Natural killer cell (primary cell): Measurements from ENCODE around the gene SLC9A5. TPM values are rescaled to one million over a fixed set of nuclear protein-coding genes. Genes with fewer than 3 reads are reported as not detected.
A peak's percentile ranks its signal among the peaks of the same experiment; 100 is the strongest.

Experiments used
- ATAC-seq, 3 donors: fragments of 150-1000 bp in 2 of 3; fragments of 200-7000 bp in 1 of 3; cut with Tn5 transposase; 1 replicate in 1 of 3; 2 replicates in 2 of 3; pipeline ENCODE4 v1.10.0; 2021; ENCODE audit warnings: mild to moderate bottlenecking in 2 of 3, moderate library complexity in 2 of 3
- DNase-seq, 2 donors: peaks; one replicate each; pipeline versions ENCODE4 v3.0.0 to v3.0.0-alpha.2; 2013 to 2021; ENCODE audit warnings: mixed read lengths in 1 of 2
- H3K27ac ChIP-seq: one replicate; pipeline ENCODE4 v1.5.1; 2013; ENCODE audit warnings: mild to moderate bottlenecking, low read length
- H3K27me3 ChIP-seq: one replicate; pipeline ENCODE4 v1.6.1; 2013; ENCODE audit warnings: low read length; ENCODE audit not compliant: control insufficient read depth, insufficient read depth
- H3K36me3 ChIP-seq: one replicate; pipeline ENCODE4 v1.6.1; 2013; ENCODE audit warnings: low read length; ENCODE audit not compliant: control insufficient read depth, insufficient read depth
- H3K4me1 ChIP-seq: one replicate; pipeline ENCODE4 v1.6.1; 2013; ENCODE audit warnings: low read length; ENCODE audit not compliant: control insufficient read depth, insufficient read depth
- H3K4me3 ChIP-seq: one replicate; pipeline ENCODE4 v1.5.1; 2013; ENCODE audit warnings: low read length
- H3K9me3 ChIP-seq: one replicate; pipeline ENCODE4 v1.6.1; 2013; ENCODE audit warnings: low read length; ENCODE audit not compliant: control insufficient read depth, insufficient read depth
- H3K27ac Mint-ChIP-seq, 2 donors: one replicate each; pipeline ENCODE4 v1.8.0; 2022; ENCODE audit warnings: mild to moderate bottlenecking in 2 of 2, mixed read lengths in 2 of 2, moderate library complexity in 1 of 2
- H3K27me3 Mint-ChIP-seq, 2 donors: one replicate each; pipeline ENCODE4 v1.8.0; 2022; ENCODE audit warnings: low read depth in 2 of 2, mixed read lengths in 2 of 2
- H3K36me3 Mint-ChIP-seq: one replicate; pipeline ENCODE4 v1.8.0; 2022; ENCODE audit warnings: mixed read lengths
- H3K4me1 Mint-ChIP-seq, 2 donors: one replicate each; pipeline ENCODE4 v1.8.0; 2022; ENCODE audit warnings: mixed read lengths in 2 of 2
- H3K4me3 Mint-ChIP-seq: one replicate; pipeline ENCODE4 v1.8.0; 2022; ENCODE audit warnings: mild to moderate bottlenecking, moderate library complexity, mixed read lengths
- H3K9me3 Mint-ChIP-seq, 2 donors: one replicate each; pipeline ENCODE4 v1.8.0; 2022; ENCODE audit warnings: mixed read lengths in 2 of 2
- CTCF ChIP-seq: fragments of 200-600 bp; IDR thresholded peaks from one replicate; pipeline ENCODE4 v1.8.0; 2022; ENCODE audit warnings: antibody characterized with exemption
- WGBS: methylation state at CpG from one replicate; pipeline ENCODE4 v1.1.7; 2013; ENCODE audit warnings: missing lambda C conversion rate; ENCODE audit not compliant: insufficient coverage; 5-methylcytosine and 5-hydroxymethylcytosine counted together
- intact Hi-C: fragments of 100-400 bp; cut with micrococcal nuclease; formaldehyde crosslinking; loops from one replicate; pipeline ENCODE4 v1.14.2; 2022
- total RNA-seq, 4 donors: library from RNA; stranded (reverse); fragments of 120-200 nt in 1 of 4; gene quantifications; one replicate each; pipeline versions ENCODE4 v1.2.3 to v1.2.4, GENCODE V29; 2013 to 2022

The SLC9A5 gene
- total RNA-seq, 3 donors from 2014 or later (not counting 1 experiment from before 2014, with no cell fraction given) = 1.2 to 2.6 (median 1.6) TPM

DNA sequence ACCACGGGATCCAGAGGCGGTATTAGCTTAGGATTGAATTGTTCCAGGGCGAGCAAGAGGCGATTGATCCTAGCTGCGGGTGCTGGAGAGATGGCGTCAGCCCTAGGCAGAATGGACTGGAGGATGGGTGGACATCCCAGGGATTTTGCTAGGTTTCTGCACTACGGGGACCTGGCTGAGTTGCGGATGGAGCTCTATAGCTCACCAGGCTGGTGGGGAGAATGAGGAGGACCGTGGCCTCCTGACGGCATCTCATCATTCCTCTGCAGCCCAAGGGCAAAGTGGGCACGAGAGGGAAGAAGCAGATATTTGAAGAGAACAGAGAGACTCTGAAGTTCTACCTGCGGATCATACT, 21.2 kb upstream of the SLC9A5 start:
- peaks cover 28 to 29% of the 10 kb centered on the region in 2 donors for H3K4me1 Mint-ChIP-seq
- H3K27ac ChIP-seq = peak overlapping the region; percentile 80
- TF ChIP-seq CTCF = no peak

GRCh38 chr16:67228034-67228785, 20.6 kb upstream of the SLC9A5 start:
- Histone ChIP-seq H3K9me3 (no peaks in the 10 kb centered on the region), H3K4me1 (peaks cover 26% of the 10 kb centered on the region), H3K27me3 (no peaks in the 10 kb centered on the region), H3K27ac (no peak overlapping the region), H3K36me3 (peaks cover 31% of the 10 kb centered on the region), H3K4me3 (no peak overlapping the region)
- no peak for TF ChIP-seq CTCF
- no peaks in the 10 kb centered on the region for H3K9me3 Mint-ChIP-seq
- ATAC-seq (no peak), DNase-seq (no peak)
- peaks cover 28 to 29% of the 10 kb centered on the region in 2 donors for H3K4me1 Mint-ChIP-seq
- H3K36me3 Mint-ChIP-seq = no peaks in the 10 kb centered on the region
- 92% methylated on average over 9 of the region's 9 CpGs for WGBS
- intact Hi-C loops = no loop called here
- H3K27ac Mint-ChIP-seq = peak overlapping the region; percentile 96 to 99
- H3K27me3 Mint-ChIP-seq = no peaks in the 10 kb centered on the region
- peak overlapping the region; percentile 100 for H3K4me3 Mint-ChIP-seq

More for the DNA sequence above, 21.2 kb upstream of the SLC9A5 start:
- peak overlapping the region; percentile 96 to 99 for H3K27ac Mint-ChIP-seq
- peak overlapping the region; percentile 100 for H3K4me3 Mint-ChIP-seq
- H3K9me3 Mint-ChIP-seq = no peaks in the 10 kb centered on the region
- 15% methylated on average over 12 of the region's 12 CpGs for whole genome bisulfite sequencing
- peaks cover 26% of the 10 kb centered on the region for H3K4me1 ChIP-seq
- no peaks in the 10 kb centered on the region for H3K36me3 Mint-ChIP-seq
- H3K4me3 ChIP-seq = peak overlapping the region; percentile 100
- no peak for DNase-seq
- intact Hi-C loops = loop anchor here (1.0 to 2.0 kb wide), 3 partner anchors 20 to 43 kb away; partner anchors contain the start of genes E2F4 and FHOD1
- H3K36me3 ChIP-seq = peaks cover 31% of the 10 kb centered on the region
- H3K27me3 ChIP-seq = no peaks in the 10 kb centered on the region
- no peak for ATAC-seq
- no peaks in the 10 kb centered on the region for H3K9me3 ChIP-seq
- no peaks in the 10 kb centered on the region for H3K27me3 Mint-ChIP-seq

GRCh38 chr16:67228905-67229304, 19.9 kb upstream of the SLC9A5 start:
- H3K4me3 ChIP-seq = no peak overlapping the region
- H3K9me3 ChIP-seq = no peaks in the 10 kb centered on the region
- Mint-ChIP-seq H3K4me1 (peaks cover 28 to 29% of the 10 kb centered on the region in 2 donors), H3K27me3 (no peaks in the 10 kb centered on the region), H3K36me3 (no peaks in the 10 kb centered on the region), H3K27ac (peak overlapping the region; percentile 24 to 99), H3K9me3 (no peaks in the 10 kb centered on the region), H3K4me3 (peak overlapping the region; percentile 63)
- intact Hi-C loops = no loop called here
- no peak for TF ChIP-seq CTCF
- peaks cover 26% of the 10 kb centered on the region for H3K4me1 ChIP-seq
- H3K36me3 ChIP-seq = peaks cover 36% of the 10 kb centered on the region
- WGBS = 93% methylated on average over 9 of the region's 9 CpGs
- no peak overlapping the region for H3K27ac ChIP-seq
- no peaks in the 10 kb centered on the region for H3K27me3 ChIP-seq
- no peak for DNase-seq
- ATAC-seq = no peak
